Fibroblast of skin of right quadriceps (primary cell): ENCODE data around the gene CAVIN2.

ENCODE experiments used
- DNase-seq: peaks from one replicate; pipeline ENCODE4 v3.0.0-alpha.2; 2013

CAVIN2 gene

GRCh38 chr2:191838526-191838925, 8.4 kb downstream of the CAVIN2 start:
- DNase-seq: no peak

- no peak for DNase-seq
These were observed 9.8 kb downstream of the CAVIN2 start for GRCh38 chr2:191836853-191837769.

- DNase-seq: no peak
These were observed 10.4 kb downstream of the CAVIN2 start for GRCh38 chr2:191836471-191836852.

GRCh38 chr2:191835539-191836350, 11.1 kb downstream of the CAVIN2 start:
- peak; percentile 46 for DNase-seq

GRCh38 chr2:191835100-191835499, 11.8 kb downstream of the CAVIN2 start:
- no peak for DNase-seq

GRCh38 chr2:191833356-191833755, 13.5 kb downstream of the CAVIN2 start:
- no peak for DNase-seq

- no peak for DNase-seq
These were observed 14.2 kb downstream of the CAVIN2 start for GRCh38 chr2:191832668-191833067.

GRCh38 chr2:191831410-191831994, 15.4 kb downstream of the CAVIN2 start:
- DNase-seq: no peak

- DNase-seq: peak; percentile 27
These were observed 22.5 kb downstream of the CAVIN2 start for GRCh38 chr2:191824398-191824797.

GRCh38 chr2:191821078-191821477, 25.8 kb downstream of the CAVIN2 start:
- no peak for DNase-seq

- no peak for DNase-seq
These were observed 28.1 kb downstream of the CAVIN2 start for GRCh38 chr2:191818725-191819350.

GRCh38 chr2:191818133-191818532, 28.8 kb downstream of the CAVIN2 start:
- DNase-seq: no peak

- no peak for DNase-seq
These were observed 31.9 kb downstream of the CAVIN2 start for GRCh38 chr2:191815010-191815409.

GRCh38 chr2:191813943-191814342, 32.9 kb downstream of the CAVIN2 start:
- no peak for DNase-seq

- DNase-seq: peak; percentile 62
These were observed 34.9 kb downstream of the CAVIN2 start for GRCh38 chr2:191811807-191812602.

- peak; percentile 21 for DNase-seq
These were observed 40.5 kb downstream of the CAVIN2 start for GRCh38 chr2:191806396-191806795.

- DNase-seq: no peak
These were observed 42.1 kb downstream of the CAVIN2 start for GRCh38 chr2:191804766-191805165.

- DNase-seq: no peak
These were observed 43.9 kb downstream of the CAVIN2 start for GRCh38 chr2:191803007-191803406.

- DNase-seq: no peak
These were observed 44.7 kb downstream of the CAVIN2 start for GRCh38 chr2:191802180-191802579.

- no peak for DNase-seq
These were observed 46.0 kb downstream of the CAVIN2 start for GRCh38 chr2:191800874-191801273.

GRCh38 chr2:191799526-191799925, 47.4 kb downstream of the CAVIN2 start:
- DNase-seq: no peak
